GM19099 (cell line): ENCODE results near the gene ITGA5.

Experiments used
- POLR2A ChIP-seq: IDR thresholded peaks from 3 replicates; pipeline ENCODE4 v1.6.1; 2011; ENCODE audit warnings: low read depth; ENCODE audit not compliant: insufficient read length; ENCODE audit errors: extremely low read depth

The ITGA5 gene

DNA sequence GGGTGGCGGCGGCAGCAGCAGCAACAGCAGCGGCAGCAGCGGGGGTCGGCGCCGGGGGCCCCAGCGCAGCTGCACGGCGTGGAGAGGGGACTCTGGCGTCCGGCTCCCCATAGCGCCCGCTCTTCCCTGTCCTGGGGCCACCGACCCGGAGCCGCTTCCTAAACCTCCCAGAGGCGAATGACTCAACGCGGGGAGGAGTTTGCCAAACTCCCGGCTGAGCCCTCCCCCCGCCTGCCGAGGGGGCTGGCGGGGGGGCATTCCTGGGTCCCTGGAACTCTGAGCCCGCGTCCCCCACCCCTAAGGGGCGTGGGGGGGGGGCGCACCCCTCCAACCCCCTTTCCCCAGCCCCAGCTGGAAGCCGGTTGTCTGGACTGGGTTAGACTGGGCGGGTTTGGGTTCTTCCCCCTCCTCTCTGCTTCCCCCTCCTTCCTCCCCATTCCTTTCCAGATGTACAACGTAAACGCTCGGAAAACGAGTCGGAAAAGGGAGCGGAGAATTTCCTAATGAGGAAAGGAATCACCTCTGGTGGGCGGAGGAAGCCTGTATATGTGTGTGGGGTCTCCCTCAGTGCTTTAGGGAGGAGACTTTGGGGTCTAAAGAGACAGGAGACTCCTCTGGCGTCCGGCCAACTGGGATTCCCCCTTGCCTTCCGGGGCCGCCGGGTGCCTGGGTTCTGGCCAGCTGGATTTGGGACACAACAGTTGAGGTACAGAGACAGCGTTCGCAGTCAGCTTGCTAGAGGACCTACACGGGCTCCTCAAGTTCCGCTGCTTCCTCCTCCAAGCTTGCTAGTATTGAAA lies at the start of gene ITGA5:
Gene ITGA5 (minus strand): TSS at position 179 of the 800 bp plus-strand sequence. CDS start 68 bp downstream, at position 111.
- no peak for TF ChIP-seq POLR2A

DNA sequence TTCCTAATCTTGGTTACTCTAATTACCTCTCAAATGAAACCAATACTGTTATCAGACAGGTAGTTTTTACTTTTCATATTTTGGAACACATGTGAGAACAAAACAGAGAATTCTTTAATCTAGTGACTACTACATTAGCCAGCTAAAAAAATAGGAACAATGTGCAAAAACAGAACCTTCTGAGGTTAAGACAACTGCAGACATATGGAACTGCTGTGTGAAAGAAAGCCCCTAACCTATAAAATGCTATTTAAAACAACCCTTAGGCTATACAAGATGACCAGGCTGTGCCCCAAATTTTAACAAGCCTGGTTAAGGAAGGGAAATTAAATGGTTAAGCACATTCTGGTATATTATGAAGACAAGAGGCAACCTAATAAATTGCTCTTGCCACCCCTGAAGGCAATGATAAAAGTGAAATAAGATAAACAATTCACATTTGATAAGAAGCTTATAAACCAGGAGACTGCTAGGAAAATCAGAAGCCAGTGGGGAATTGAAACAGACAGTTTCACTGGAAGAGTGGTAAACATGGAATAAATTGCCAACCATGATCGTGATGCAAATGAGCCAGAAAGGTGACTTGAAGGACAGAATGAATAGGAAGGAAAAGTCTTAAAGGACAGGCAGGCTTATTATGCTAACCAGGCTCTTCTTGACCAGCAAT lies 46.9 kb upstream of the ITGA5 start:
- TF ChIP-seq POLR2A, result no peak

DNA sequence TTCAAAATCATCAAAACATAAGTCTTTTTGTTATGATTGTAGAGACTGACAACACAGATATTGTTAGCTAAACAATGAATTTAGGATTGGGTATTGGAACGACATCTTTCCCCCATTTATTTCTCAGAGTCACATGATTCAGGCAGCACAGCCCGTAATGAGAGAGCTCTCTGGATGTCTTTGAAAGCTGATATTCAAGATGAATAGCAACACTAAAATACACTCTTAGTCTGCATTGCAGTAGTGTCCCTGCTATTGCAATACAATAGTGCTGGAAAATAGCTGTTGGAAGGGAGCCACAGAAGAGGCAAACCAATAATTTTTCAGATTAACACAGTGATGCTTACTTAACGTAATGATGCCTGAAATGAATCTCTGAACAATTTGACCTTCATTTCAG lies 44.4 kb upstream of the ITGA5 start:
- no peak for TF ChIP-seq POLR2A

DNA sequence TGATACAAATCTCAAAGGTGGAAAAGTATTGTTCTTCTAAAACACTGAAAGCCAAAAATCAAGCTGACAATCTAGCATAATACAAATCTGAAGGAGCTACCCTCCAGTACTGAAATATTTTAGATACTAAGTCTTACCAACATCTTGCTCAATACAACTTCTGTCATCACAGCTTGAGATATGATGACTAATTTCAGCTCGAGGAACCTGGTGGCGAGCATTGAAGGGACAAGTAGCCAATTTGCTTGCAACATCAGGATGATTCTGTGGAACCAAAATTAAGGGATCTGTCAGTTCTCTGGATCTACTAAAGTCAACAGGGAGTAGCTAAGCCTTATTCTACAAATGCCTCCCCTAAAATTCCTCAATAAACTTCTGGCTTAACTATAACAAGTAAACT lies 44.0 kb upstream of the ITGA5 start:
- no peak for TF ChIP-seq POLR2A

DNA sequence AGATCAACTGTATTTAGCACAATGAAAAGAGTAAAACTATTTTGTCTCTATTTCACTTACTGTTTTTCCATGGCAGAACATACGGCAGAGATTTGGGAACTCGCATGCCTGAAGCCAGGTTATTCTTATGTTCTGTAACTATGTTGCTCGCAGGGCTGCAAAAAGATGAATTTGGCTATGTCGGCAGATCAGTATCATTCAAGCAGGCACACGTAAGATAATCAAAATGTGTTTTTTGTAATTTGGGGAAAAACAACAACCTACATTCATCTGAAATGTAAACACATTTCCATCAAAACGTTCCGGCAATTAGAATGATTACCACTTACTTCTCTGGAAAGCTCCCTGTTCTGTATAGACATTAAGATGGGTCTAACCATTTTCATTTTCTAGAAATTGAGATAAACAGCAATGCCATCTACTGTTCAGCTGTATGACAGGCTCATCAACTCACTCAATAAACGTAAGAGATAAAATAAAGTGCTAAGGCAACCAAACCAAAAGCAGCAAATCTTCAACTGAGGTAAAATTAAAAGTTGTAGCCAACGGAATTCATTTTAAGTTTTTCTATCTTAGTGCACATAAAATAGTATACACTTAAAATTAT lies 41.4 kb upstream of the ITGA5 start:
- no peak for TF ChIP-seq POLR2A

DNA sequence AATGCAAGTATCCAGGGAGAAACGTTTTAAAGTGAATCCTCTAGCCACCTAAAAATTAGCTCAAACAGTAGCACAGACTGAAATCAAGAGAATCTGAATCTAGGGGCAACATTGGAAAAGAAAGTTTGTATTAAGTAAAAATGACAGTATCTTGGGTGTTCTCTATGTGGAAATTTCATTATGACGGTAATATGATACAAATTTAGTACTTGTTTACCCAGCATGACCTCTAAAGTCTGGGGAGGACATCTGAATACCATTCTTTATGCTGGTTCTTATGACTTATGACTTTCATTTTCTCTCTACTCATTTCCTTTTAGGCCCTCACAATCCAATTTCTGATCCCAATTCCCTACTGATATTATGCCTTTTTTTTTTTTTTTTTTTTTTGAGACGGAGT lies 40.3 kb upstream of the ITGA5 start:
- no peak for TF ChIP-seq POLR2A

DNA sequence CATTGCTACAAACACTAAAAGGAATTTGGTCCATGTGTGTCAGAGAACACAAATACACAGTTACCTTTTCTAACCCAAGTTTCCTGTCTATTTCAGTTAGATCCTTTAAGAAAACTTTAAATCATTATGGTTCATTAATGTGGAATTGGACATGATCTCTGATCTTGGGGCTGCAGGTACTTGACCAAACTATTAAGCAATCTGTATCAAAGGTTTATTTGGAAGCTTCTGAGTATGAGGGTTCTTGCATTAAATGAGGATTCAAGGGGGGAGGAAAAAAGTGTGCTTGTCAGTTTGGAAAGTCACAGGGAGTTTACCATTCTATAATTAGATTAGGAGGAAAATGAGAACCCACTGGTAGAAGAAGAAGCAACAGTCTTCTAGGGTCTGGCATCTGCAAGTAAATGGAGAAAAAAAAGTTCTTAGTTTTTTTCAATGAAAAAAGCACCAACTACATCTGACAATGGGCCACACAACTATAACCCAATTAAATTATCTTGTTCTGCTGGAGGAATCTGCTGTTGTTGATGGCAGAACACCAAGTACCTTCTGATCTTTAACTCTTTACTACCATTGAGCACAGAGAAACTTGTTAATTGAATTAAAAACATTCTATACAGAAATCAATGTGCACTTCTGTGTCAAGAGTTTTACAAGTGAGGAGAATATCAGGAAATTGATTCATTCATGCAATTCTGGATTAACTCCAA lies 36.8 kb upstream of the ITGA5 start:
- TF ChIP-seq POLR2A, result no peak

DNA sequence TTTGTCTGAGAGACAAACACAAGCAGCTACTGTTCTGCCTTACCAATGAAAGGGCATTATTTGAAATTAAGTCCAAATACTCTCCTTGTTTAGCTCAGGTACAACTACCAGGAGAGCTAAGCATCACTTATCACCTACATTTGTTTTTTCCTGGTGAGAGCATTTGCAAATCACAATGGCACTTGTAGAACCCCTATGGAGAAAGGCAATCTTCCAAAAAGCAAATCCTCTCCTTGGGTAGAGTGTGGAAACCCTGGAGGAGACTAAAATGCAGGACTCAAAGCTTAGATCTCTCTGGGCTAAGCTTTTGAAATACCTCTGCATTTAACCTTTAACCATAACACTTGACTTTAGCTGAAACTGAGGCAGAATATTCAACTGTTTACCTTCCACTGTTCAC lies 33.6 kb upstream of the ITGA5 start:
- TF ChIP-seq POLR2A, result no peak

DNA sequence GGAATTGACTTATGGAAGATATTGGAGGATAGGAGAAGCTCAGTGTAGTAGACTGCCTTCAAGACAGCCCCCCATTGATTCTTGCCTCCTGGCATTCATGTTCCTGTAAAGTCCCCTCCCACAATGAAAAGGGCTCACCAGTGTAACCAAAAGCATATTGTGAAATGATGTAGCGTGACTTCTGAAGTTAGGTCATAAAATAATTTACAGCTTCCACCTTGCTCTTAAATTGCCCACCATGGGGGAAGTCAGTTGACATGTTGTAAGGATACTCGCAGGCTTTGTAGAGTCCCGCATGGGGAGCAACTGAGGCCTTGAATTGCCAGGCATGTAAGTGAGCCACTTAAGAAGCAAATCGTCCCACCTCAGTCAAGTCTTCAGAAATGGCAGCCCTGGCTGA lies 29.3 kb upstream of the ITGA5 start:
- TF ChIP-seq POLR2A, result no peak

DNA sequence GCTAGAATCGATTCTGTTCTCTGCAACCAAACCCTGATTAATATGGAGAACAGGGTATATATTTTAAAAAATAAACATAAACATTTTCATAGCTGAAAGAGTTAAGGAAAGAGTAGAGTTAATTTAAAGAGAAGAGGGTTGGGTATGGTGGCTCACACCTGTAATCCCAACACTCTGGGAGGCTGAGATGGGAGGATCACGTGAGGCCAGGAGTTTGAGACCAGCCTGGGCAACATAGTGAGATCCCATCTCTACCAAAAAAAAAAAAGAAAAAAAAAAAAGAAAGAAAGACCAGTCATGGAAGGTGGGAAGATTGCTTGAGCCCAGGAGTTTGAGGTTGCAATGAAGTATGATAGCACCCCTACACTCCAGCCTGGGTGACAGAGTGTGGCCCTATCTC lies 28.9 kb upstream of the ITGA5 start:
- TF ChIP-seq POLR2A, result no peak

DNA sequence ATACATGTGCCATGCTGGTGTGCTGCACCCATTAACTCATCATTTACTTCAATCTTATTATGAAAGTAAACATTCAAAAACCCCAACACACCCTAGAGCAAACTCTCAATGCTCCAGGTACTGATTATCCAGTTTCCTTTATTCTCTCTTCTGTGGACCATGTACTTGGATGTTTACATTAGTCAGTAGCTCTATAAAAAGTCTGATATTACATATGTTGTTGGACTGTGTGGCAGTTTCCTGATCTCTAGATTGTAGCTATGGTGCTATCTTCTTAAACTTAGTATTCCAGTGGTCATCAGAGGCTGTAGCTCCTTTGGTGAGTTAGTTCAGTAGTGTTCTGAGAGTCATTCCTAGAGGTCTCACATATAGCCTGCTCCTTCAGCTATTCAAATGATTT lies 25.1 kb upstream of the ITGA5 start:
- no peak for TF ChIP-seq POLR2A

DNA sequence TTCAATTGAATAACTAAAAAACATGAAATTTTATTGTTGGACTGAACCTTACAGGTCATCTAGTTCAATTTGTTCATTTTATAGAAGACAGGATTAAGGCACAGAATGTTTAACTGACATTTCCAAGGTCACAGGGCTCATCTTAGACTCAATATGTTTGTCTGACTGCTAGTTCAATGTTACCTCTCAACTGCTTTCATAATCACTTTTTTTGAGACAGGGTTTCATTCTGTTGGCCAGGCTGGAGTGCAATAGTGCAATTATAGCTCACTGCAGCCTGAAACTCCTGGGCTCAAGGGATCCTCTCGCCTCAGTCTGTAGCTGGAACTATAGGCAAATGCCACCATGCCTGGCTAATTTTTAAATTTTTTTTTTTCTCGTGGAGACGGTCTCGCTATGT lies 24.4 kb upstream of the ITGA5 start:
- TF ChIP-seq POLR2A, result no peak

DNA sequence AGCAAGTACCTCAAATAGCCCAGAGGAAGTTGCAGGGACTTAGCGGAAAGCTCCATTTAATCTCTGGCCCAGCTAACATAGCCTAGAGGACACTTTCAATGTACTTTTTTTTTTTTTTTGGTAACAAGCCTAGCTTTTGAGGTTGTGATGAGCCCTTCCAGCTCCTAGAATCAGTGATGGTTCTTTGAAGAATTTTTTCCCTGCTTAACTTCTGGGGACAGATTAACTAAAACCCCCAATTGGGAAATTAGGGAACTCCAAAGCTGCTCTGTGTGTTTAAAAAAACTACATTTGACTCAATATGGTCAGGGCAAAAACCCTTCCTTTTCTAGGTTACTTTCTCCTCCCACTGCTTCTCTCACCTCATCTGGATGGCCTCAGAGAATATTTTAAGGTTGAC lies 23.9 kb upstream of the ITGA5 start:
- no peak for TF ChIP-seq POLR2A

DNA sequence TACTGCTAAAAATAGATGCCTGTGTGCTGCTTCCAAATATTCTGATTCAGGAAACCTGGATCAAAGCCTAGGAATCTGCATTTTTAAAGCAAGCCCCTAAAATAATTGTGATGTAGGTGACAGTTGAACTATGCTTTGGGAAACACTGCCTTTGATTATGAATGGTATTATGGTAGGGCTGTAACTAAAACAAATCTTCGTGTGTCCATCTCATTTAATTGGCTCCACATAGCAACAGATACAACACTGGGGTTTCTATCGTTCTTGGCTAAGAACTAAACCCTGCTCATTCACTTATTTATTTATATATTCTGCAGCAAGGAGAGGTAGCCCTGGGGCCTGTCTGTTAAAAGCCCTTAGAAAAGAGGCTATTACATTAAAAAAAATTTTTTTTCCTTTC lies 23.0 kb upstream of the ITGA5 start:
- TF ChIP-seq POLR2A, result no peak

DNA sequence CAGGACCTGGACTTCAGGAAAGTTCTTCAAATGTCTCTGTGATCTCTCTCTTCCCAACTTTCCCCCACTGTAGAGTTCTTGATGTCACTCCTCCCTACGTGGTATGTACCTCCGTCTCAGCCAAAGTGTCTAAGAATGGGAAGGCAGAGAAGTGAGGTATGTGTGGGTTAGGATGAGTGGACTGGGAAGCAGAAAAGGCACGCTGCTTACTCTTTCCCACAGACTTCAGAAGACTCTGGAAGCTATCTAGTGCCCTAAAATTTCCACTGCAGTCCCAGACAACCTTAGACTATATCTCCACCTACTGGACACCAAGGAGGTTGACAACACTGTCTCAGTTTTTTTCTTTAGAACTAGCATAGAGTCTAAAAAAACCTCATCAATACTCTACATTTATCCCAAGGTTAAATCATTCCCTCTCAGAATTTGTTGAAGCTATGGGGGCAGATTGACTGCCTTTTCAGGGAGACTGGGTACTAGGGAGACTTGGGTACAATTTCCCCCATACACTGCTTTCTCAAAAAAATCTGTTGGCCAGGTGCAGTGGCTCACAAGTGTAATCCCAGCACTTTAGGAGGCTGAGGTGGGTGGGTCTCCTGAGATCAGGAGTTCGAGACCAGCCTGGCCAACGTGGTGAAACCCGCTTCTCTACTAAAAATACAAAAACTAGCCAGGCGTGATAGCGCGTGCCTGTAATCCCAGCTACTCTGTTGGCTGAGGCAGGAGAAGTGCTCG lies 20.6 kb upstream of the ITGA5 start:
- TF ChIP-seq POLR2A, result no peak
